ENCODE data around the gene MATCAP1.

MATCAP1 gene

GRCh38 chr16:67211674-67212073, 27.9 kb upstream of the MATCAP1 start:
- no peak for TF ChIP-seq CTCF (IDR thresholded peaks at IDR 0.05)

GRCh38 chr16:67210069-67210937, 26.5 kb upstream of the MATCAP1 start:
- TF ChIP-seq CTCF (IDR thresholded peaks at IDR 0.05): no peak

- TF ChIP-seq CTCF (IDR thresholded peaks at IDR 0.05): no peak
Observed at GRCh38 chr16:67209565-67209964, 25.8 kb upstream of the MATCAP1 start.

- TF ChIP-seq CTCF (IDR thresholded peaks at IDR 0.05): no peak
Observed at GRCh38 chr16:67208154-67208896, 24.6 kb upstream of the MATCAP1 start.

GRCh38 chr16:67207249-67208091, 23.7 kb upstream of the MATCAP1 start:
- no peak for TF ChIP-seq CTCF (IDR thresholded peaks at IDR 0.05)

GRCh38 chr16:67206838-67207248, 23.1 kb upstream of the MATCAP1 start:
- no peak for TF ChIP-seq CTCF (IDR thresholded peaks at IDR 0.05)

- TF ChIP-seq CTCF (IDR thresholded peaks at IDR 0.05): no peak
Observed at GRCh38 chr16:67206129-67206837, 22.5 kb upstream of the MATCAP1 start.

Data from LNCAP (cell line).